GM12873 (cell line): ENCODE measurements around the gene IGSF23.

ENCODE experiments used
- CTCF ChIP-seq: IDR thresholded peaks from 2 replicates; pipeline ENCODE4 v1.5.1; 2012; ENCODE audit warnings: low read depth, mild to moderate bottlenecking, moderate library complexity, low read length, control low read depth; ENCODE audit not compliant: insufficient read depth; ENCODE audit errors: missing control alignments

IGSF23 gene

DNA sequence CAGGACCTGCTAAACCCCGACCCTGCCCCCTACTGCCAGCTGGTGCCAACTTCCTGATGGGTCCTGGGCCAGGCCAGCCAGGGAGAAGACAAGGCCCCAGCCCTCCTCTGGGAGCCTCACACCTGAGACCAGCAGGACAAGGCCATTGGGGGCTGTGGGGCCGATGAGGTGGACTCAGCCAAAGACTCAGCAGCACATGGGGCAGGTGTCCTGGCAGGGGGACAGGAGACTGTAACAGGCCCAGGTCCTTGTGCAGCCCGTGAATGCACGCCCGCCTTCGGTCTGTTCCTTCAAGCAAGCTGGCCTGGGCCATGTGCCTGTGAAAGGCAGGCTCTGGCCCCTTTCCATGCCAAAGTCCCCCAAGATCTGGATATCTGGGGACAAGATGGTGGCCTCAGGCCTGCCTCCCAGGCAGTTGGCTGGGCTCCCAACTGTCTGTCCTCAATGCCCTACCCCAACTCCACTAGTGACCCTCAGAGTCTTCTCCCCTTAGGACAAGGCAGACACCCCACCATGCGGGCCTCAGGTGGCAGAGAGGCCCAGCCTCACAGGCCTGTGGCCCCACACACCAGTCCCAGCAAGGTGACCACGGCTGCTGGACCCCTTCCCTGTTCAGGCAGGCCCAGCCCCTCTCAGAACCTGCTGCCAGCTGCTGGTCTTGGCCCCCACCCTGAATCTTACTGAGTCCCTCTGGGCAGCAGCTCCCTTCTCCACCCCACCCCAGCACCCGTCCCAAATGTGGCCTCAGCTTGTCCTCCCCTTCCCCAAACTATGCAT is 70.3 kb downstream of the IGSF23 start:
- TF ChIP-seq CTCF: no peak

- TF ChIP-seq CTCF: no peak
Observed at GRCh38 chr19:44684892-44685863, 71.8 kb downstream of the IGSF23 start.

- no peak for TF ChIP-seq CTCF
Observed at GRCh38 chr19:44685877-44686276, 72.5 kb downstream of the IGSF23 start.
